NCI-H446 treated with DMSO at 0.1 percent for 48 hours (cell line): Measurements from ENCODE around the gene SIX5.

ENCODE experiments used
- DNase-seq: peaks from one replicate; lab custom pipeline; 2025; lab: John Stamatoyannopoulos, UW

Gene SIX5

DNA sequence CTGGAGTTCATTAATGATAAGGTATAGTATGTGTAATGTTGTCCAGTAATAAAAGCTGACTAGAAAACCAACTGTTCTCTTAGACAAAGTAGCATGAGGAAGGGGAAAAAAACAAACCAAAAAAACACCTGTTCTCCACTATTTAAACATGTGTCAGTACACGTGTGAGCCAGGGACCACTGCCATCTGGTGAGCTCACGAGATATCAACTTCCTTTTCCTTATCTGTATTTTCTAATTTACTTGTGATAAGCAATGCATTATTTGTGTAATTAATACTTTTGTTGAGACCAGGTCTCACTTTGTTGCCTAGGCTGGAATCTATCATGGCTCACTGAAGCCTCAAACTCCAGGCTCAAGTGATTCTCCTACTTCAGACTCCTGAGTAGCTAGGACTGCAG is 4.3 kb upstream of the SIX5 start:
- no peak for DNase-seq

DNA sequence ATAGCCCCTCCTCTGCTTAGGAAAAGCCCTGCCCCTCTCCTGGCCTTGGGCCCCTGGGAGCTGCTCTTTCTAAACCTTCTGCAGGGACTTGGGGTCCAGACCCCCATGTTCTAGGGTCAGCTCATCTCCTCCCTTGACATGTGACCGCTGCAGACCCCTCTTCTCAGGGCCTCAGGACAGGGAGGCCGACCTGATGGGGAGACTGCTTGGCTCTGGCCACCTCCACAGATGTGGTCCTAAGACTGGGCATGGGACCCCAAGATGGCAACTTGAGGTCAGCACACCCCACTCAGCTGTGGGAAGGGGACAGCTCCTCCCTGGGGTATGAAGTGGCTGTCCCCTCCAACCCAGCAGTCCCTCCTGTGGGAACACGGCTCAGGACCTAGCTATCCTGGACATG is 3.9 kb upstream of the SIX5 start:
- DNase-seq = no peak

DNA sequence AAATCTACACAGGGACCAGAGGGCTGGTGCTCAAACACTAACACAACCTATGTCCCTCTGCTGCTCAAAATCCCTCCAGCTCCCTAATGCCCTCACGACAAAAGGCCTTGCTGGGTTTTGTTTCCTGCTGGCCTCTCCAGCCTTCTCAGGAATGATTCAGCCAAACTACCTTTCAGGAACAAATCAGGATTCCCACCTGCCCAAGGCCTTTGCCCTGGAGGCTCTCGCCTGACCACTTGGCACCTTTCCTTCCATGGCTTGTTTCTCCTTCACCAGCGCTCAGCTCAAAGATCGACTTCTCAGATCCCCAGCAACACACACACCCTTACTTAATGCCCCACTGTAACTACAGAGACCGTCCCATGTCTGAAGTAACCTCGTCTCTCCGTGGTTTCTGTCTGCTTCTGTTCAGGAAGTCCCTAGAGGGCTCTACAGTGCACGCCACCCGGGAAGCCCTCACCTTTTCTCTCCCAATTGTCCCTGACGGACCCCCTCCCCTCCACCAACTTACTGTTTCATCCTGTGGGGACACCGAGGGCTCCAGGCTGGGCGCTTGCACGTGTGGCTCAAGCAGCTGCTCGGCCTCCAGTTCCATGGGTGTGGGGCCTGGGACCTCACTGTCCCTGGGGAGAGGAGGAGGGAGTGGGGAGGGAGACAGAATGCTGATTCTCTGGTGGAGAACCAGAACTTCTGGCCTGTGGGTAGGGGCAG is 3.2 kb upstream of the SIX5 start:
- no peak for DNase-seq

GRCh38 chr19:45771311-45771933 is 2.4 kb upstream of the SIX5 start:
- no peak for DNase-seq

GRCh38 chr19:45770192-45771101 is 1.4 kb upstream of the SIX5 start:
- peak; percentile 97 for DNase-seq

GRCh38 chr19:45769821-45770191 is 754 bp upstream of the SIX5 start:
- DNase-seq = peak; percentile 50

GRCh38 chr19:45768655-45768983 is 433 bp downstream of the SIX5 start:
- DNase-seq = no peak

GRCh38 chr19:45767881-45768654 is 984 bp downstream of the SIX5 start:
- DNase-seq = peak; percentile 11

- no peak for DNase-seq
Observed at GRCh38 chr19:45767410-45767880, 1.6 kb downstream of the SIX5 start.

DNA sequence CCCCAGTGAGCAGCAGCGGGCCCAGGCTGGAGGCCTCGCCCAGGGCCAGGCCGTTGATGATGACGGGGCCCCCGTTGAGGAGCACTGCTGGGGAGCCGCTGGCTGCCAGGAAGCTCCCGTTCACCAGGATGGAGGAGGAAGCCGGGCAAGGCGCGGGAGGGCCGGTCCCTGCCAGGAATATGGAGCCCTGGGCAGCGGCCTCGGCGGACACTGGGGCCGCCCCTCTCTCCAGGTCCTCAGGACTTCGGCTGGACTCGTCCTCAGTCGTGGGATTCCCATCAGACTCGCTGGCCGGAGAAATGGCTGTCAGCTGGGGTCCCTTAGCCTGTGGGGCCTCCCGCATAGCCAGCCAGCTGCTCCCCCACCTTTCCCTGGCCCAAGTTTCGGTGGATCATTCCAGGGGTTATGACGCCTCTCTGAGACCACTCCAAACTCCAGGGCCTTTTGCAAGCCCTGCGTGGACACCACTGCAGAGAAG is 2.1 kb downstream of the SIX5 start:
- no peak for DNase-seq

- DNase-seq = no peak
Observed at GRCh38 chr19:45766296-45766868, 2.7 kb downstream of the SIX5 start.

GRCh38 chr19:45765702-45766295 is 3.3 kb downstream of the SIX5 start:
- DNase-seq = no peak

DNA sequence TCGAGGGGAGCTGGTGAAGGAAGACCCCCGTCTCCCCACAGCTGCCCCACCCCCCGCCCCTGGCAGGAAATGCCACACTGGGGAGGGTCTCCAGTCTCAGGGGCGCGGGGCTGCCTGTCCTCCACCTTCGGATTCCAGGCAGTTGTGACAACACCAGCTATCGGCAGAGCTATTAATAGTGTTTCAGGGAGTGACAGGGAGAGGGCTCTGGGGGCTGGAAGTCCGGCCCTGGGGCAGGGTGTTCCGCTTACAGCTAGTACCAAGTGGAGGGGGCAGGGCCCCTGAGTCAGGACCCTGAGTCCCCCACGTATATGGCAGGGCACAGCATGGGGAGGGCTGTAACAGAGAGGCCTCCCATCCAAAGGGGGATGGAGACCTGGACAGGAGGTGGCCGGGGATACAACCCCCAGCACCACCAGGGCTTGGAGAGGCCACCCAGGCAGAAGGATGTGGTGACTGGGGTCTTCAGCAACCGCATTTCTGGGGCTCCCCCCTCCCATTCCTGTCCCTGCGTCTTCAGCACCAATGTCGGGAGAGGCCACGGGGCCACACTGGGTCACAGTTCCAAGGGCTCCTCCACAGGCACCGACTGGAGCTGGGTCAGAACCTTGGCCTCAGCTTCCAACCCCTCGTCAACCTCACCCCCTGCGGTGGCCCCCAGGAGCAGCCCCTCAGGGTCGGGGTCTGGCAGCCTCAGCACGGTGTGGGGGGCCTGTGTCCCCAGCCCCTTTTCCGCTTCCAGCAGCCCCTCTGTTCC is 3.9 kb downstream of the SIX5 start:
- DNase-seq = no peak

- DNase-seq = no peak
Observed at GRCh38 chr19:45764475-45764874, 4.6 kb downstream of the SIX5 start.

DNA sequence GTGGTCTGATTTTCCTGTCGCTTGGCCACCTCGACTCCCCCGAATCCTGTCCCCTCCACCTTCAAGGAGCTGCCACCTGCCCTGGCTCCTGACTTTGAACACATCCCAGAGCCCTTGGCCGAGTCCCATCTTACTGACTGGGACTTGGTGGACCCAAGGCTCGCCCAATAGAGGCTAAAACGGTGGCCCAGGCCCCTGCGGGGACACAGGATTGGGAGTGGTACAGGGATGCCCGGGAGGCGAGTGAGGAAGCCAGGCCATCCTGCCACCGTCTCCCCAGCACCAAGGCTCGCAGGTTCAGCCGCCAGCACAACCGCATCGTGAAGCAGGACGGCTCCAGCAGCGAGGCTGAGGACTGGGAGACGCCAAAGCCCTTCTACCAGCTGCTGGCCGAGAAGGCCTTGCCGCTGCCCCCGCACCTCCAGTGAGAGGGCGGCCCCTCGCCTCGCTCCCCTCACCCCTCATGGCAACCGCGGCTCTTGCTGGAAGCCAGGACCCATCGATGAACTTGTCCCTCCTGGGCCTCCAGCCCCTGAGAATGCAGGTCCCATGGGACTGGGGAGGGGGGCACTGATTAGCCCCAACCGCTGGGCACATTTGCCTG is 5.3 kb downstream of the SIX5 start:
- DNase-seq = no peak

DNA sequence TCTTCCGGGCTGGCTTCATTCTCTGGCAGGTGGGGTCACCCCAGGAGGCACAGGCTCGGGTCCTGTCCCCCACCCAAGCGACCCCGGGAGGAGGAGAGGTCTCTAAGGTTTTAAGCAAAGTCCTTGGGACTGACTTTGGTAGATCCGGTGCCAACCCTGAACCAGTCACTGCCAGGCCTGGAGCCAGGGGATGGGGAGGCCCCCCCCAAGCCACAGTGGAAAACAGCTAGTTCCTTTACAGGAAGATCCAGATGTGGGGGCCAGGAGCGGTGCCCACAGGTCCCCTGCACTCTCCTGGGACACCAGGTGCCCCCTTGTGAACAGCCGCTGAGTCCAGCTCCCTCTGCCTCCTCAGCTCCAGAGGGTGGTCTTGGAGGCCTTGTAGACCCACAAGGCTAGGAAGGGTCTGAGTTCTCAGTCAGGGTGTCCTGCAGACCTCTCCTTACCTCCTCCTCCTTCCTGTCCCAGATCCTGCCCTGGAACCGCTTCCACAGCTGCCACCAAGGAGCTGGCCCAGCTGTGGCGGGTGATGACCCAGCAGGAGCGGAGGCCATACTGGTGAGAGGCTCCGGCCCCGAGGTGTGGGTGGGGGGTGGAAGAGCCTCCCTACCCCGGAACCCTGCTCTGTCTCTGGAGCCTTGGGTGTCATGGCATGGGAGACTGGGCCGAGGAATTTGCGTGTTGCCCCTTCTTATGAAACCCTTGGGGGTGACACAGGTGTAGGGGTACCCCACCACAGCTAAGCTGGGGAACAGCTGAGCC is 6.0 kb downstream of the SIX5 start:
- no peak for DNase-seq

DNA sequence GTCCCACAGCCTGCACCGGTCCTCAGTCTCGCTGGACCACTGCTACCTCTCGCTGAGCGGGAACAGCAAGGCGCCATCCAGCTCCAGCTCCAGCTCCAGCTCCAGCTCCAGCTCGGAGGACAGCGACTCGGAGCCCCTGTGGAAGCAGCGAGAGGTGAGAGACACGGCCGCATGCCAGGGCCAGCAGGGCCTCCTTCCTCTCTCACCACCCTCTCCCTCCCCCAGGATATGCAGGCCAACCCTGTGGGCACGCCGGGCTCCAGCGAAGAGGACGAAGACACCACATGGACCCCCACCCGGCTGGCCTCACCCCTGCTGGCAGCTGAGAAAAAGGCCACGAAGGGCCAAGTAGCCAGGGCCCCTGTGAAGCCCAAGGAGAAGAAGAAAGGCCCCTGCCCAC is 7.3 kb downstream of the SIX5 start:
- no peak for DNase-seq

GRCh38 chr19:45758921-45759320 is 10.1 kb downstream of the SIX5 start:
- no peak for DNase-seq

DNA sequence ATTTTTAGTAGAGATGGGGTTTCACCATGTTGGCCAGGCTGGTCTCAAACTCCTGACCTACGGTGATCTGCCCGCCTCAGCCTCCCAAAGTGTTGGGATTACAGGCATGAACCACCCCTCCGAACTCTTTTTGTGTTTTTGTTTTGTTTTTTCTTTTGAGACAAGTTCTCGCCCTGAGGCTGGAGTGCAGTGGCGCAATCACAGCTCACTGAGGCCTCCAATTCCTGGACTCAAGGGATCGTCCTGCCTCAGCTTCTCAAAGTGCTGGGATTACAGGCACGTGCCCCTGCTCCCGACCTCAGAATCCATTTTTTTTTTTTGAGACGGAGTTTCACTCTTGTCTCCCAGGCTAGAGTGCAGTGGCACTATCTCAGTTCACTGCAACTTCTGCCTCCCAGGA is 11.4 kb downstream of the SIX5 start:
- no peak for DNase-seq
